ENCODE data around the gene ENTPD1. TPM values are rescaled to one million over a fixed set of nuclear protein-coding genes. Genes with fewer than 3 reads are reported as not detected.
A peak's percentile ranks its signal among the peaks of the same experiment; 100 is the strongest.

The ENTPD1 gene
- total RNA-seq, 4 donors from 2014 or later, result 27.3 to 33.4 (median 31.4) TPM

GRCh38 chr10:95792874-95793285 lies 36.9 kb downstream of the ENTPD1 start:
- H3K9me3 ChIP-seq, result no peaks in the 10 kb centered on the region
- H3K27me3 ChIP-seq, result no peaks in the 10 kb centered on the region
- intact Hi-C loops (cut with DNase I), result no loop called here
- DNase-seq (ENCODE audit: extremely low spot score), result no peak
- no peaks in the 10 kb centered on the region for H3K36me3 ChIP-seq
- peak; percentile 22 to 50 for TF ChIP-seq POLR2AphosphoS5 (IDR thresholded peaks at IDR 0.05)
- no peak for TF ChIP-seq CTCF (IDR thresholded peaks at IDR 0.05)
- peak overlapping the region; percentile 40 to 68 (median 62) for H3K27ac ChIP-seq (replicated peaks in 1 of 4)
- H3K4me3 ChIP-seq, result no peak overlapping the region
- H3K4me1 ChIP-seq, result peaks cover 14 to 55% (median 37%) of the 10 kb centered on the region in 4 donors
- 40% methylated on average over 4 of the region's 4 CpGs for whole genome bisulfite sequencing

GRCh38 chr10:95793401-95794045 lies 37.6 kb downstream of the ENTPD1 start:
- intact Hi-C loops (cut with DNase I), result no loop called here
- Histone ChIP-seq H3K27ac (replicated peaks in 1 of 4) (peak overlapping the region; percentile 40 to 68 (median 62)), H3K36me3 (no peaks in the 10 kb centered on the region), H3K4me3 (no peak overlapping the region), H3K27me3 (no peaks in the 10 kb centered on the region), H3K4me1 (peaks cover 14 to 58% (median 42%) of the 10 kb centered on the region in 4 donors), H3K9me3 (no peaks in the 10 kb centered on the region)
- 68% methylated on average over 2 of the region's 2 CpGs for WGBS
- no peak for DNase-seq (ENCODE audit: extremely low spot score)
- TF ChIP-seq POLR2A (IDR thresholded peaks at IDR 0.05; ENCODE audit: low read depth) (no peak), POLR2AphosphoS5 (IDR thresholded peaks at IDR 0.05) (no peak), EP300 (IDR thresholded peaks at IDR 0.05) (no peak), CTCF (IDR thresholded peaks at IDR 0.05) (no peak)

- 77% methylated on average over 3 of the region's 3 CpGs for WGBS
- Histone ChIP-seq H3K27me3 (no peaks in the 10 kb centered on the region), H3K4me3 (no peak overlapping the region), H3K4me1 (peaks cover 14 to 52% (median 43%) of the 10 kb centered on the region in 4 donors), H3K9me3 (no peaks in the 10 kb centered on the region), H3K27ac (replicated peaks in 1 of 4) (peak overlapping the region in 3 of 4 donors; percentile 2 to 62 (median 40)), H3K36me3 (no peaks in the 10 kb centered on the region)
- intact Hi-C loops (cut with DNase I), result no loop called here
- no peak for DNase-seq (ENCODE audit: extremely low spot score)
- TF ChIP-seq CTCF (IDR thresholded peaks at IDR 0.05) (no peak), POLR2A (IDR thresholded peaks at IDR 0.05; ENCODE audit: low read depth) (no peak), EP300 (IDR thresholded peaks at IDR 0.05) (no peak), POLR2AphosphoS5 (IDR thresholded peaks at IDR 0.05) (no peak)
Measured at GRCh38 chr10:95794195-95794594, 38.2 kb downstream of the ENTPD1 start.

- Histone ChIP-seq H3K36me3 (no peaks in the 10 kb centered on the region), H3K27me3 (no peaks in the 10 kb centered on the region), H3K4me3 (no peak overlapping the region), H3K4me1 (peaks cover 14 to 50% (median 43%) of the 10 kb centered on the region in 4 donors), H3K9me3 (no peaks in the 10 kb centered on the region), H3K27ac (replicated peaks in 1 of 4) (no peak overlapping the region)
- TF ChIP-seq EP300 (IDR thresholded peaks at IDR 0.05), result no peak
- TF ChIP-seq POLR2AphosphoS5 (IDR thresholded peaks at IDR 0.05), result no peak
- no peak for TF ChIP-seq CTCF (IDR thresholded peaks at IDR 0.05)
- TF ChIP-seq POLR2A (IDR thresholded peaks at IDR 0.05; ENCODE audit: low read depth), result no peak
- WGBS, result 84% methylated on average over 3 of the region's 3 CpGs
- DNase-seq (ENCODE audit: extremely low spot score), result no peak
- intact Hi-C loops (cut with DNase I), result no loop called here
Measured at GRCh38 chr10:95795602-95796001, 39.6 kb downstream of the ENTPD1 start.

GRCh38 chr10:95796504-95796903 lies 40.5 kb downstream of the ENTPD1 start:
- intact Hi-C loops (cut with DNase I), result no loop called here
- Histone ChIP-seq H3K4me1 (peaks cover 14 to 42% (median 36%) of the 10 kb centered on the region in 4 donors), H3K27me3 (no peaks in the 10 kb centered on the region)

More at GRCh38 chr10:95796504-95796903, 40.5 kb downstream of the ENTPD1 start:
- TF ChIP-seq EP300 (IDR thresholded peaks at IDR 0.05) (no peak), POLR2A (IDR thresholded peaks at IDR 0.05; ENCODE audit: low read depth) (no peak), CTCF (IDR thresholded peaks at IDR 0.05) (no peak), POLR2AphosphoS5 (IDR thresholded peaks at IDR 0.05) (no peak)
- no peak for DNase-seq (ENCODE audit: extremely low spot score)
- Histone ChIP-seq H3K9me3 (no peaks in the 10 kb centered on the region), H3K4me3 (no peak overlapping the region), H3K27ac (replicated peaks in 1 of 4) (no peak overlapping the region), H3K36me3 (no peaks in the 10 kb centered on the region)

Measured in esophagus muscularis mucosa (tissue), 4 donors.